ENCODE measurements around the gene RGS19. TPM values are rescaled to one million over a fixed set of nuclear protein-coding genes. Genes with fewer than 3 reads are reported as not detected.
A peak's percentile ranks its signal among the peaks of the same experiment; 100 is the strongest.

Gene RGS19
- total RNA-seq, 3 donors from 2014 or later: 4.7 to 6.9 (median 6.5) TPM

DNA sequence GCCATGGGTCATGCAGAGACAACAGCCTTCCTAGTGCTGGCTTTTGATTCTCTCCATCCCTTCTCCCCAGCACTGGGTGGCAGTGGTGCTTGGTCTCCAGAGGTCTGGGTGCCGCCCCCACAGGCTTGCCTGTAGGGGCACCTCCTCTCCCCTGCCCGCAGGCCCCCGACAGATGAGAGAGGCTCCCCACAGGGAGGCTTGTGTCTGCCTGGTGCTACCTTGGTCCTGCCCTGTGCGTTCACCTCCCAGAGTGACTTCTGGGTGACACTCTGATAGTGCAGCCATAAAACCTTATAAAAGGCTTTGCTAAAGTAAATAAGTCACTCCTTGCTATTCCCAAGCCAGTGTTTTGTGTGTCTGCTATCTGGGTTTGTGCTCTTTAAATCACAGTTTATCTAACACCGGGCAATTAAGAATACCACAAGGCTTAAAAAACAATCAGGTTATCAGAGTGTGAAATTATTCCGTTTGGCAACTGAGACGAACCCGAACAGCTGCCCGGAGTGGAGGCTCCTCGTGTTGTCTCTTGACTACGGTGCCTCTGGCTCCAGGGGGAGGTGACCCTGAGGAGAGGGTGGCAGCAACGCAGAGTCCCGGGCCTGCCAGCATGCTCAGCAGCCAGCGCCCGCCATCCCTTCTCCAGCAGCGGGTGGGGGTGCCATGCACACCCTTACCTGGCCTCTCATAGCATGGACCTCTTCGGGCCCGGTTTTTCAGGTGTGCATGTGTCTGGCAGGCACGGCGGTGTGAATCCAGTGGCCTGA is 48.8 kb downstream of the RGS19 start:
- no peaks in the 10 kb centered on the region for H3K9me3 ChIP-seq
- DNase-seq (peak in 2 of 3 donors; percentile 51 to 55), ATAC-seq (peak; percentile 95)
- H3K36me3 ChIP-seq (ENCODE audit: low read depth): peaks cover 10% of the 10 kb centered on the region
- TF ChIP-seq, protein P1, sequence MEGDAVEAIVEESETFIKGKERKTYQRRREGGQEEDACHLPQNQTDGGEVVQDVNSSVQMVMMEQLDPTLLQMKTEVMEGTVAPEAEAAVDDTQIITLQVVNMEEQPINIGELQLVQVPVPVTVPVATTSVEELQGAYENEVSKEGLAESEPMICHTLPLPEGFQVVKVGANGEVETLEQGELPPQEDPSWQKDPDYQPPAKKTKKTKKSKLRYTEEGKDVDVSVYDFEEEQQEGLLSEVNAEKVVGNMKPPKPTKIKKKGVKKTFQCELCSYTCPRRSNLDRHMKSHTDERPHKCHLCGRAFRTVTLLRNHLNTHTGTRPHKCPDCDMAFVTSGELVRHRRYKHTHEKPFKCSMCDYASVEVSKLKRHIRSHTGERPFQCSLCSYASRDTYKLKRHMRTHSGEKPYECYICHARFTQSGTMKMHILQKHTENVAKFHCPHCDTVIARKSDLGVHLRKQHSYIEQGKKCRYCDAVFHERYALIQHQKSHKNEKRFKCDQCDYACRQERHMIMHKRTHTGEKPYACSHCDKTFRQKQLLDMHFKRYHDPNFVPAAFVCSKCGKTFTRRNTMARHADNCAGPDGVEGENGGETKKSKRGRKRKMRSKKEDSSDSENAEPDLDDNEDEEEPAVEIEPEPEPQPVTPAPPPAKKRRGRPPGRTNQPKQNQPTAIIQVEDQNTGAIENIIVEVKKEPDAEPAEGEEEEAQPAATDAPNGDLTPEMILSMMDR (IDR thresholded peaks at IDR 0.05): no peak
- peaks cover 7% of the 10 kb centered on the region for H3K4me1 ChIP-seq (ENCODE audit: low read depth)
- intact Hi-C loops (cut with DNase I, micrococcal nuclease): no loop called here
- H3K4me3 ChIP-seq: no peak overlapping the region

DNA sequence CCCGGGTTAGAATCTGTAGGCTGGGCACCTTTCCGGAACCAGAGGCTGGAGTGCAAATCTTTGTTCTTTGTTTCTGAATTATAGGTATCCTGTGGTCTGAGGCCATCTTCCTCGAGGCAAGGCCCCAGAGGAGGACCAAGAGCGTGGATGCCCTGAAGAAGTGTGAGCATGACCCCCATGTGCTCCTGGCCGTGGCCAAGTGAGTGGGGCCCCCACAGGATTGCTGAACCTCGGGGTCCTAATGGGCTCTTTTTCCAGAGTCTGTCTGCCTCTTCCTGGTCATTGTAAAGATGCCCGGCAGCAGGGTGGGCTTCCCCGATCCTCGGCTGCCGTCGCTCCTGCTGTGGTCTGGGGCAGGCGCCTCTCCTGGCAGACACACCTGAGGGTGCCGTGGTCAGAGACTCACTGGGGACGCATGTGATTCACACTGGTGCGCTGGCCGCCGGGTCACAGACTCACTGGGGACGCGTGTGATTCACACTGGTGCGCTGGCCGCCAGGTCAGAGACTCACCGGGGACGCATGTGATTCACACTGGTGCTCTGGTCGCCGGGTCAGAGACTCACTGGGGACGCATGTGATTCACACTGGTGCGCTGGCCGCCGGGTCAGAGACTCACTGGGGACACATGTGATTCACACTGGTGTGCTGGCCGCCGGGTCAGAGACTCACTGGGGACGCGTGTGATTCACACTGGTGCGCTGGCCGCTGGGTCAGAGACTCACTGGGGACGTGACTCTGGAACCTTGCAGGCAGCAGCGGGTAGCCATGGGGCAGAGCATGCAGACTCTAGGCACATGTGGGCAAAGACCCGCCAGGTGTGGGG is 49.8 kb downstream of the RGS19 start:
- Histone ChIP-seq H3K36me3 (ENCODE audit: low read depth) (peaks cover 10% of the 10 kb centered on the region), H3K9me3 (no peaks in the 10 kb centered on the region), H3K4me3 (no peak overlapping the region), H3K4me1 (ENCODE audit: low read depth) (peaks cover 10% of the 10 kb centered on the region)
- TF ChIP-seq, protein P1 (IDR thresholded peaks at IDR 0.05): no peak
- DNase-seq (peak in 1 of 3 donors; percentile 29), ATAC-seq (no peak)
- intact Hi-C loops (cut with DNase I, micrococcal nuclease): no loop called here

DNA sequence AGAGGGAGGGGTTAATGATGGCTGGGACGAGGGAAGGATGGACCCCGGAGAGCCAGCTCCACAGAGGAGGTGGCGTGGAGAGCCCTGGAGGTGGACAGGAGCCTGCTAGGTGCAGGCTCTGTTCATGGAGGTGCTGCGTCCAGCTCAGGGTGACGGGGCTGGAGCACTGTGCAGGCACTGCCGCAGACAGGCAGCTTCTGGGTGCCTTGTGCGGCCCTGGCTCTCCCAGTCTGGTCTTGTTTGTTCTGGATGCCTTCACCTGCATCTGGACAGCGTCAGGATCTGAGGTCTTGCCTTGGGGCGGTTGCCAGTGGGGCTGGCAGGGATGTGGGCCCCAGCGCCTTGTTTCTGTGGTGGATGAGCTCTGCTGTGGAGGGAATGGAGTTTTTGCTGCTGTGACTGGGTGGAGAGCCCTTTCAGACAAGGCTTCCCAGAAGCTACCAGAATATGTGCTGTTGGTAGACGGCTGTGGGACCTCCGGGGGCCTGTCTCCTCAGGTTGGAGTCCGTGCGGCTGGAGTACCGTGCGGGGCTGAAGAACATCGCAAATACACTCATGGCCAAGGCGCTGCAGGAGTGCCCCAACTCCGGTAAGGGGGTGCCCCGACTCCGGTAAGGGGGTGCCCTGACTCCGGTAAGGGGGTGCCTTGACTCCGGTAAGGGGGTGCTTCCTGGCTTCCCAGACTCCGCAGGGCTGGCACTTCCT is 51.2 kb downstream of the RGS19 start:
- ATAC-seq (no peak), DNase-seq (no peak)
- H3K9me3 ChIP-seq: no peaks in the 10 kb centered on the region
- TF ChIP-seq, protein P1 (IDR thresholded peaks at IDR 0.05): no peak
- peaks cover 23% of the 10 kb centered on the region for H3K4me1 ChIP-seq (ENCODE audit: low read depth)
- peaks cover 10% of the 10 kb centered on the region for H3K36me3 ChIP-seq (ENCODE audit: low read depth)
- intact Hi-C loops (cut with DNase I, micrococcal nuclease): no loop called here
- H3K4me3 ChIP-seq: no peak overlapping the region

DNA sequence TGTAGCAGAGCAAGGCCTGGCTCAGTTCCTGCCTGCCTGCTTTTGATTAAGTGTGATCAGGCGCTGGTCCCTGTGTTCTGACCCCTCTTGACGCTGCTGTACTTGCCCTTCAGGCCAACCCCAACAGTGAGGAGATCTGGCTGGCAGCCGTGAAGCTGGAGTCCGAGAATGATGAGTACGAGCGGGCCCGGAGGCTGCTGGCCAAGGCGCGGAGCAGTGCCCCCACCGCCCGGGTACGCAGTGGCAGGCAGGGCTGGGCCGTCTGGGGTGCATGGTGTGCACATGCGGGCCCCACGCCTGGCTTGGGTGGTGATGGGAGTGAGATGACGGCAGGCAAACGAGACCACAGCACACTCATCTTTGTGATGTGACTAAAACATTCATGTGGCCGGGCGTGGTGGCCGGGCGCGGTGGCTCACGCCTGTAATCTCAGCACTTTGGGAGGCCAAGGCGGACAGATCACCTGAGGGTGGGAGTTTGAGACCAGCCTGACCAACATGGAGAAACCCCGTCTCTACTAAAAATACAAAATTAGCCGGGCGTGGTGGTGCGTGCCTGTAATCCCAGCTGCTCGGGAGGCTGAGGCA is 53.4 kb downstream of the RGS19 start:
- H3K9me3 ChIP-seq: no peaks in the 10 kb centered on the region
- H3K36me3 ChIP-seq (ENCODE audit: low read depth): peaks cover 10% of the 10 kb centered on the region
- no peak overlapping the region for H3K4me3 ChIP-seq
- TF ChIP-seq, protein P1 (IDR thresholded peaks at IDR 0.05): no peak
- DNase-seq (no peak), ATAC-seq (no peak)
- intact Hi-C loops (cut with DNase I, micrococcal nuclease): no loop called here
- H3K4me1 ChIP-seq (ENCODE audit: low read depth): peaks cover 24% of the 10 kb centered on the region

DNA sequence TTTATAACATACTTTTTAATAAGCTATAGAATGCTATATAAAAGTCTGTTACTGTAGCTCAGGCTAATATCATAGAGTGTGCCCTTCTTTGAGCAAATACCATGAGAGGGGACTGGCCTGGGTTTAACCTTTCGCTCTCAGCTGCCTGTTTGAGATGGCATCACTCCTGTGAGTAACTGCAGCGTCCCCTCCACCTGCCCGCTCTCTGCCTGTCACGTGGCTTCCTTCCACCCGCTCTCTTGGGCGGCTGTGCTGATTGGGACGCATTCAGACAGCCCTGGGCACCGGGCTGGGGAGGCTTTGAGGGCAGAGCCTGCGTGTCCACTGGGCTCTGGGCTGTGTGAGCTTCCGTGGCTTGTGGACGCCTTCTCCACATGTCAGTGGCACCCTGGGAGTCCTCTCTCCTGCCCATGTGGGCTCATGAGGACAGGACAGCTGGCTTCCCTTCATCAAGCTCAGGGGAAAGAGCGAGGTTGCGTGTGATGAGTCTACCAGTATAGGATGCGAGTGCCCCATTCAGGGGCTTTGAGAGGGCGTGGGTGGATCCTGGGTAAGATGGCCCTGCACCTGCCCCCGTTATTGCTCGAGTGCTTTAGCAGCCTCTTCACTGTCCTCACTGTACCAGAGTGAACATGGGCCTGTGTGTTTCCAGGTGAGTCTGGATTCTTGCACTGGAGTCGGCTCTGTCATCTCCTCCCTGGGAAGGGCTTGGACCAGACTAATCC is 54.1 kb downstream of the RGS19 start:
- DNase-seq: no peak
- intact Hi-C loops (cut with DNase I, micrococcal nuclease): no loop called here
- TF ChIP-seq, protein P1 (IDR thresholded peaks at IDR 0.05): no peak
- Histone ChIP-seq H3K4me3 (no peak overlapping the region), H3K36me3 (ENCODE audit: low read depth) (peaks cover 7% of the 10 kb centered on the region), H3K4me1 (ENCODE audit: low read depth) (peaks cover 20% of the 10 kb centered on the region), H3K9me3 (no peaks in the 10 kb centered on the region)
- ATAC-seq: no peak
